NCI-H146 treated with DMSO at 0.1 percent for 48 hours (cell line): ENCODE measurements around the gene SLC38A2.

Source experiments
- DNase-seq: peaks from one replicate; lab custom pipeline; 2025; ENCODE audit not compliant: unreplicated experiment; lab: John Stamatoyannopoulos, UW

Gene SLC38A2

GRCh38 chr12:46395388-46395787 is 22.8 kb upstream of the SLC38A2 start:
- DNase-seq: no peak

DNA sequence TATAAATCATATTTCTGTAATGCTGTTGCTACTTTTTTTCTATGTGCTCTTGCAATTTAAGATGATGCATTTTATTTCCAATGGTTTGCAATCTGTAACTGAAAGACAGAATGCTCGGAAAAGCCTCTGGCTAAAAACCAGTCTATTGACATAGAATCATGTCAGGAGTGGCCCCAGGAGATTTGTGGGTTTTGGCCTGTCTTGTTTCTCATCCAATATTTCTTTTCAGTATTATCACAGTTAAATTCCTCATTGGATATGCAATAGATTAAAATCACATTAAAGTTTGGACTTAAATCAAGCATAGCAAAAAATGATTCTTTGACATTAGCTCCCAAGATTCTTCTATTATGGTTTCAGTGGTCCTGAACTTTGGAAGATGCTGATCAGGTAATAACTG is 19.1 kb upstream of the SLC38A2 start:
- DNase-seq: no peak

DNA sequence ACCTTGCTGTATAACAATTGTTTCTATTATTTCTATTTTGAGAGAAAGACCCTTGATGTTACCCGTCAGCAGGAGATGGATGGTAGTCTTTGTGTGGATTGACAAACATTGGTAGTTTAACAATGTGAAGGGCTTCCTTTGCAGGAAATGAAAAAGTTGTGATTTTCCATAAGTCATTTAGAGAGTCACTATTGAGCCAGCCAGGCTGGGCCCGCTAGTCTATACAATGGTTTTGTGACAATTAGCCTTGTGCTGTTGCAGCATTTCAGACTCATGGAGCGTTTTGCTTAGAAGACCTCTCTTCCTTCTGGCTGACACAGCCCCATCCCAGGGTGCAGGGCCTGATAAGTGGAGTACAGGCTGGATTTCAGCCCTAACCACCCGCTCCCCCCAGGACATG is 18.3 kb upstream of the SLC38A2 start:
- DNase-seq: no peak

DNA sequence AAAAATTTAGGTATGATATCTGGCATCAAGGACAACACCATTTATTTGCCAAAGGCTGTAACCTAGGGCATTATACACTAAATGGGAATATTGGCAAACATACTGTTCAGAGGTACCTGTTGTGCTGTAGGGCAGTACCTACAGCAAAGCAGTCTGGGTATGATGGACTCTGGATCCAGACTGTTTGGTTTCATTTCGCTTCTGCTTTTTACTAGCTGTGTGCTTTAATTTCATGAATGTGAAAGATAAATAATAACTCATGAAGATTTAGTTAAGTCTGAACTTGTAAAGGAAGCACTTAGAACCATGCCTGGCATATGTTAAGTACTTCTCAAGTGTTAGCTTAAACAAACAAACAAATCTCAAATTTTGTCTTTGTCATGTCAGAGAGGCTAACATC is 17.7 kb upstream of the SLC38A2 start:
- no peak for DNase-seq

- no peak for DNase-seq
Measured at GRCh38 chr12:46389031-46389616, 16.6 kb upstream of the SLC38A2 start.

GRCh38 chr12:46388427-46389021 is 16.0 kb upstream of the SLC38A2 start:
- DNase-seq: no peak

GRCh38 chr12:46387670-46388069 is 15.1 kb upstream of the SLC38A2 start:
- DNase-seq: no peak

DNA sequence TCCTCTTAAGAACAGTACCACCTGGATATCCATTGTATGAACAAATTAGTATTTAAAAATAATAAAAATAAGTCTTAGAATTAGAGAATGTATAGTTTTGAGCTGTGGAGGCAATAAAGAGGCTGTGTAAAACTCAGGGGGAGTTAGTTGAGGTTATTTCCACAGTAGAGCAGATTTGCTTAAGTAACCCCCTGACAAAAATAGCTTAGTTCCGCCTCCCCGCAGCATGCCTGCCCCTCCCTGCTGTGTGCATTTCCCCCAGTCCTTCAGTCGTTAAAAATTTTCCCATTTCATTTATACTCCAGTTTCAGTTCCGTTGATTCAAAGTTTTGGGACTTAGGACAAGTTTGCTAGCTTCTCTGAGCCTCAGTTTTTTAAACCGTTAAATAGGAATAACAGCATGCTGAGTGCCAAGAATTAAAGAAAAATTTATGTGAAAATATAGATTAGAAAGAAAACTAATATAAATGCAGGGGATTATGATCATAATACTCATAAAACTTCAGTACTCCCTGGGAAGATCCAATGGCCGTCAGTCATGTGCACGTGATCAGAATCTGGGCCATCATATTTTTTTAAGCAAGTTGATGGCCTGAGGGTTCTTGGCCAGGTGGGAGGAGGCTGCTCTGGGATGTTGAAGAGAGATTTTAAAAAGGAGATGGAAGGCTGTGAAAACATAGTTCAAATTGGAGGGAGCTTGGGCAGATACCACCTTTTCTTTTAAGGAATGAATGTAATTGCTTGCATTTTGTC is 14.5 kb upstream of the SLC38A2 start:
- no peak for DNase-seq

DNA sequence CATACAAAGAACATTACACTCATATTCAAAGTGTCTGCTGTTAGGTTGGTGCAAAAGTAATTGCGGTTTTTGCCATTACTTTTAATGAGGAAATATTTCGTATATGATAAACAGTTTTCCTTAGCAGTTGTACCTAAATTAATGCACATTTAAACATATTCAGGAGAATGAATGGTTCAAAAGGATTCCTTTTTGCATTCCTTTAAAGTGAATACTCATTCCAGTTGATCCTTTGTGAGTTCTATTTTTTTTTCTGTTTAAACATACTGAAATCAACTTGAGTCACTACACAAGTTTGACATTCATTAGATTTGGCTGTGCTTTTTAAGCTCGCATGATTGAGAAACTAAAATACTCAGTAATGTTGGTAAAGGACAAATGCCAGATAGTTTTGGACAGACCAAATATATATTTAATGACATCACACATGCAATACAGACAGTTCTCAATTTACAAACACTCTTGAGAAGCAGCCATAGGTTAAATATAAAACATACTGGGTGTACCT is 13.8 kb upstream of the SLC38A2 start:
- DNase-seq: no peak

DNA sequence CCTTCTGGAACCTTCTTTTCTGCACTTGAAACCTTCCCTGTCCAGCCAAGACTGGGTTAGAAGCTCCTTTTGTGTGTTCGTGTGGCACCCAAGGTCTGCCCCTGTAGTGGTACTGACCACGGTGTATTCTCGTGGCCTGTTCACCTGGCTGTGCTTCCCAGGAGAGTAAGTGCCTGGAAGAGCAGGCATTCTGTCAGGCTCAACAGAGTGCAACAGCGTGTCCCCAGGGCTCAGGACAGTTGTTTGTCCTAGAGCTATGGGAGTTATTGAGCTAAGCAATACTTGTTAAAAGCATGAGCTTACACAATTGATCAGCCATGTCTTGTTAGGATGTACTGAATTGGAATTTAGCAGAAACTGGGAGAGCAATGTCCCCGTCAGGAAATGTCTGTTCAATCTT is 12.9 kb upstream of the SLC38A2 start:
- DNase-seq: no peak

DNA sequence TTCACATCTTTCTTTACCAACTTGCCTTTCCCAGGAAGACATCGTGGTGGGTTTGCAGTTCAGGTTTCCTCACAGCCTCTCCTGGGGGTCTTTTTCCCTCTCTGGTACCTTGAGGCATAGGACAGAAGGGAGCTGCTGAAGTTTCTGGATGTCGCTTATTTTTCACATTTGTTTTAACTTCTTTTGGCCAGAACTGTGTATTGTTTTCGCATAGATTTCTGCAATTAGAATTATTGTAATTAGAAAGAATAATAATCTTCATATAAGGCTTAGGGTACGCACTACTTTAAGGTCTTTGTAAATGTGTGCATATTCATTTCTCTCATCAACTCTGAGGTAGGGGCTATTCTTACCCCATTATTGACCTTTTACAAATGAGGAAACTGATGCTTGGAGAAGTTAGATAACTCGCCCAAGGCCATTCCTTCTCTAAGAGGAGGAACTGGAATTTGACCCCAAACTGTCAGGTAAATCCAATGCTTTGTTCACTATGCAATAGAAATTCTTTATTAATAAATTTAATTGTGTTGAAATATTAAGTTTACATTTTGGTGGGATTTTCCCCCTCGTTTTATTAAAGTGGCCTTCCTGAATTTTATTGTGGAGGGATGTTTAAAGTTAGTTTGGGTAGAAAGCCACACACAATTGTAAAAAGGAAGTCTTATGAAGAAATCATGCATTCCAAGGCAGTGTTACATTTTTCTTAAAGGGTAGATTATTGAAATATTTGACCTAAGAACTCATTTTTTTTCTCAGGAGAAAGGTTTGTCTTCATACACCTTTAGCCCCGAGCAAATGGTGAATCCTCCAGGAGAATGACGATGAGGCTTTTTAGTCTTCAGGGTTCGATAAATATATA is 12.1 kb upstream of the SLC38A2 start:
- DNase-seq: no peak

DNA sequence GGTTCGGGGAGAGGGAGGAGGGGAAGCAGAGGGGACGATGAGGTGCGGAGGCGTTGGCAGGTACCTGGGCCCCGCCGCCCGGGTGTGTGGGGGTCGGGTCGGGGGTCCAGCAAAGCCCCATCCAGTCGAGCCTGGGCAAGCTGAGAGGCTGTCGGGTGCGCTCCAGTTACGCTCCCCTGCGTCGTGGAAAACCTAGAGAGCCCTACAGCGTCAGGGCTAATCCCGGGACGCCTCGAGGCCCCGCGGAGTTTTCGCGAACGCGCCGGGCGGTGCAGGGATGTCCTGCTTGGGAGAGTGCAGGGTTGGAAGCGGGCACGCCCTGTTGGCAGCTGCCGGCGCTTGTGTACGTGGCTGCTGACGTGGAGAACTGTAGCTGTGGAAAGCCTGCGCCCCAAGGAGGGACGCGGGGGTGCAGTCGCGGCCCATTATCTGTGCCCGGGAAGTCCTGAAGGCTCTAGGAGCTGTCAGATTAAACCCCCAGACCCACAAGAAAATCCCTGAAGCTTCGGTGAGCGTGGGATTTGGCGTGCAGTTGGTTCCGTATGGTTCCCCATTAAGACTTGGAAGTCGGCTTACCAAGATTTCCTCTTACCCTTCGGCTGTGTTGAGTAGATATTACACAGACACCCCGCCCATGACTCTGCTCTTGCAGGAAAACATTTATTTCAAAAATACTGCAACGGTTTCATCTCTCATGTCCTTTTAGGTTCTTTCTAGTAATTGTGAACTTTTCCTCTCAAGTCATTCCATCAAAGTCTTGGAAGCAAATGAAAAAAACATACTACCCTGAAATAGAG is 11.3 kb upstream of the SLC38A2 start:
- peak; percentile 59 for DNase-seq

GRCh38 chr12:46382964-46383653 is 10.5 kb upstream of the SLC38A2 start:
- DNase-seq: peak; percentile 83

DNA sequence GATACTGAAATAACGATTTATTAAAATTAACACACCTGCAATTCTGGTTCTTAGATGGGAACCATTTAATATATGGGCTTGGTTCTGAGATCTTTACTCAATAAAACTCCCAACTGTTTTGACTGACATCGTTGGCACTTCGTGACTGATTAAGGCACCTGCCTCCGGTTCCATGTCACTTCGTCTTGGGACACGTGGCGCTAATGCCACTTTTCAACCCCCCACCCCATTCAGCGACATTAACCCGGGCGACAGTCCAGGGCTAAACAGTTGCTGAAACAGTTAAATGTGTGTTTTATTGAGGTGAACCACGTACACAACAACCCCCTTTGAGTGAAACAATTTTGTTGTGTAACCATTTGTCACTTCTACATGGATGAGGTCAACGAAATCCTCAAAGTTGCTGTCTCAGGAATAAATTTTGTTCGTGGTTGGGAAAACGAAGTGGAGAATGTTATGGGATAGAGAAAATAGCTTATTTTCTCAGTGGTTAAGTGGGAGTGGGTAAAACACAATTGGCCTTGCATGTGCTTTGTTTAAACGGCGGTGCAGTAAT is 9.9 kb upstream of the SLC38A2 start:
- no peak for DNase-seq

DNA sequence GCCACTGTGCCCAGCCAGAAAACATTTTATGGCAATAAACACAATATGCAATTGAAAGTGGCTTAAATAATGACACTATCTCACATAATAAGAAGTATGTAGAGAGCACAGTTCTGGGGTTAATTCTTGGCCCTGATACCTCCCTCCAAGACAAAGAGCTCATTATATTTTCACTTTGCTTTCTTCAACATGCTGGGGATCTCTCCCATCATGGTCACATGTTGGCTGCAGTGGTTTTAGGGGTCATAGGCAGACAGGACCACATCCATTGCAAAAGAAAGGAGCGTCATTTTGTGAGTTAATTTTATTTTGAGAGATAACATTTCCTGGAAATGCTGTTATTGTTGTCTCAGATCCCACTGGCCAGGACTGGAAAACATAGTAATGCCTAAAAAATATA is 8.3 kb upstream of the SLC38A2 start:
- DNase-seq: no peak

- DNase-seq: no peak
Measured at GRCh38 chr12:46380022-46380796, 7.6 kb upstream of the SLC38A2 start.

DNA sequence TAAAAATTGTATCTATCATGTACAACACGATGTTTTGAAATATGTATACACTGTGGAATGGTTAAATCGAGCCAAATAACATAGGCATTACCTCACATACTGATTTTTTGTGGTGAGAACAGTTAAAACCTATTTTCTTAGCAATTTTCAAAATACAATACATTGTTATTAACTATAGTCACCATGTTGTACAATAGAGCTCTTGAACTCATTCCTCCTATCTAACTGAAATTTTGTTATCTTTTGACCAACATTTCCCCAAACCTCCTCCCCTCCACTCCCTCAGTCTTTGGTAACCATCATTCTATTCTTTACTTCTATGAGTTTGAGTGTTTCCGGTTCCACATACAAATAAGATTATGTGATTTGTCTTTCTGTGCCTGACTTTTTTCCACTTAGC is 6.8 kb upstream of the SLC38A2 start:
- no peak for DNase-seq

- no peak for DNase-seq
Measured at GRCh38 chr12:46378530-46378929, 6.0 kb upstream of the SLC38A2 start.

DNA sequence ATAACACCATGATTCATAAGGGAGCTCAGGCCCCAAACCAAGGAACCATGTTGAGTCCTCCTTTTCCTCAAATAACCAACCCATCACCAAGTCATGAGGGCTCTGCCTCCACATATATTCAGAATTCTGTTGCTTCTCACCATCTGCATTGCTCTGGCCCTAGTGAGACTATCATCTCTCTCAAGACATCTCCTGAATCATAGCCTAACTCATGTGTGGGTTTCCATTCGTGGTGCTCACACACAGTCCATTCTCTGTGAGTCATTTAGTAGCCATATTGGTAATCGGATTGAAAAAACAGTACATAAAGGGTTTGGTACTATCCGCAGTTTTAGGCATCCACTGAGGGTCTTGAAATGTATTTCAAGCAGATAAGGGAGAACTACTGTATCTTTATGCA is 5.1 kb upstream of the SLC38A2 start:
- no peak for DNase-seq
